GM12878 (cell line): ENCODE data around the gene CDYL2. TPM values are rescaled to one million over a fixed set of nuclear protein-coding genes. Genes with fewer than 3 reads are reported as not detected.

Experiments
- ATAC-seq: fragments of 200-7000 bp; cut with Tn5 transposase; 3 replicates; pipeline ENCODE4 v1.9.1; 2020; ENCODE audit warnings: mild to moderate bottlenecking, moderate library complexity
- BruUV-seq: library from RNA; stranded (reverse); fragments of 400-500 nt; replicated peaks from 2 replicates; lab custom pipeline; 2021; lab: Mats Ljungman, UMichigan
- CTCF ChIA-PET: fragments of 300-600 bp; sonication (Branson Sonifier 250); formaldehyde crosslinking; extraction: SDS; loops from one replicate; lab custom pipeline; 2021; ENCODE audit warnings: inconsistent platforms; lab: Yijun Ruan, JAX
- POLR2A ChIA-PET: fragments of 350-600 bp; formaldehyde crosslinking; extraction: SDS; loops from one replicate; lab custom pipeline; 2021; ENCODE audit warnings: inconsistent platforms; lab: Charles Lee
- RAD21 ChIA-PET: fragments of 300-600 bp; sonication (Branson Sonifier 250); formaldehyde crosslinking; loops from one replicate; lab custom pipeline; 2023; ENCODE audit warnings: antibody characterized with exemption; ENCODE audit not compliant: unreplicated experiment; lab: Charles Lee
- SMC1A ChIA-PET: fragments of 300-600 bp; sonication (Branson Sonifier 250); formaldehyde crosslinking; loops from one replicate; lab custom pipeline; 2023; ENCODE audit not compliant: unreplicated experiment, uncharacterized antibody; lab: Charles Lee
- DNase-seq: peaks from one replicate; pipeline ENCODE4 v3.0.0-alpha.2; 2011; ENCODE audit warnings: low read depth, low spot score
- FAIRE-seq: peaks from 3 replicates; lab custom pipeline; 2011; peaks lifted over from hg19 to GRCh38; lab: Jason Lieb, UNC
- H2AFZ ChIP-seq: 2 replicates; pipeline ENCODE4 v1.6.0; 2011; ENCODE audit warnings: low read depth, low read length, control low read depth; ENCODE audit not compliant: control insufficient read depth
- H3K27ac ChIP-seq: 2 replicates; pipeline ENCODE4 v1.5.1; 2011; ENCODE audit warnings: control low read depth; ENCODE audit not compliant: control insufficient read depth, insufficient read depth
- H3K27me3 ChIP-seq, 2 experiments: replicated peaks in 1 of 2; 2 replicates each; pipeline versions ENCODE4 v1.6.0 to v1.6.1; 2011; ENCODE audit warnings: low read length in 1 of 2; ENCODE audit not compliant: control insufficient read depth in 2 of 2, insufficient read depth in 2 of 2
- H3K36me3 ChIP-seq, 2 experiments: 2 replicates each; pipeline ENCODE4 v1.5.1; 2011; ENCODE audit warnings: low read length in 1 of 2; ENCODE audit not compliant: control insufficient read depth in 2 of 2, insufficient read depth in 2 of 2
- H3K4me1 ChIP-seq: 2 replicates; pipeline ENCODE4 v1.6.1; 2011; ENCODE audit warnings: mild to moderate bottlenecking, low read length, moderate library complexity, mixed read lengths; ENCODE audit not compliant: control insufficient read depth, insufficient read depth
- H3K4me2 ChIP-seq: 2 replicates; pipeline ENCODE4 v1.6.0; 2011; ENCODE audit warnings: control low read depth; ENCODE audit not compliant: control insufficient read depth, insufficient read depth
- H3K4me3 ChIP-seq: fragments of 200-600 bp; sonication (generic); 2 replicates; pipeline ENCODE4 v1.5.1; 2016
- H3K79me2 ChIP-seq: 2 replicates; pipeline ENCODE4 v1.6.0; 2011; ENCODE audit warnings: low read length; ENCODE audit not compliant: control insufficient read depth, insufficient read depth
- H3K9ac ChIP-seq: 2 replicates; pipeline ENCODE4 v1.8.0; 2011; ENCODE audit warnings: low read length, control low read depth, mixed read lengths; ENCODE audit not compliant: control insufficient read depth, insufficient read depth
- H3K9me3 ChIP-seq: replicated peaks from 3 replicates; pipeline ENCODE4 v1.5.1; 2011; ENCODE audit warnings: mild to moderate bottlenecking, low read length; ENCODE audit not compliant: control insufficient read depth, insufficient read depth
- H4K20me1 ChIP-seq: 2 replicates; pipeline ENCODE4 v1.6.0; 2011; ENCODE audit not compliant: control insufficient read depth, insufficient read depth
- BHLHE40 ChIP-seq, 2 experiments: fragments of 450-650 bp in 1 of 2; IDR thresholded peaks; 2 replicates each; pipeline ENCODE4 v1.6.1; 2011 to 2017; ENCODE audit warnings: low read depth in 2 of 2, borderline replicate concordance in 1 of 2, improper control_type of control experiment in 1 of 2, low read length in 1 of 2, mild to moderate bottlenecking in 1 of 2
- DPF2 ChIP-seq: fragments of 450-650 bp; IDR thresholded peaks from 2 replicates; pipeline ENCODE4 v1.6.1; 2017; ENCODE audit warnings: mild to moderate bottlenecking
- E2F4 ChIP-seq: IDR thresholded peaks from 2 replicates; pipeline ENCODE4 v1.6.1; 2012; ENCODE audit warnings: low read depth, low read length, improper control_type of control experiment
- E2F8 ChIP-seq: fragments of 450-650 bp; IDR thresholded peaks from 2 replicates; pipeline ENCODE4 v1.6.1; 2018; ENCODE audit warnings: mild to moderate bottlenecking, low read depth, moderate library complexity; ENCODE audit not compliant: partially characterized antibody
- E4F1 ChIP-seq: fragments of 450-650 bp; IDR thresholded peaks from 2 replicates; pipeline ENCODE4 v1.6.1; 2018; ENCODE audit warnings: borderline replicate concordance, mild to moderate bottlenecking; ENCODE audit not compliant: partially characterized antibody
- EGR1 ChIP-seq, 2 experiments: IDR thresholded peaks; 1 replicate in 1 of 2; 2 replicates in 1 of 2; pipeline ENCODE4 v1.6.1; 2011 to 2012; ENCODE audit warnings: low read depth in 2 of 2, low read length in 2 of 2, borderline replicate concordance in 1 of 2, mild to moderate bottlenecking in 1 of 2, moderate library complexity in 1 of 2
- EZH2 ChIP-seq: IDR thresholded peaks from 2 replicates; pipeline ENCODE4 v1.6.1; 2012; ENCODE audit warnings: low read depth, mild to moderate bottlenecking, control low read depth, inconsistent platforms, low read length, borderline replicate concordance; ENCODE audit not compliant: control insufficient read depth
- GABPA ChIP-seq: IDR thresholded peaks from 2 replicates; pipeline ENCODE4 v1.6.1; 2014; ENCODE audit warnings: antibody characterized with exemption, low read depth, mild to moderate bottlenecking, inconsistent platforms
- HDAC2 ChIP-seq: fragments of 200-600 bp; sonication (generic); IDR thresholded peaks from 2 replicates; pipeline ENCODE4 v1.6.1; 2017
- MEF2B ChIP-seq: fragments of 450-650 bp; IDR thresholded peaks from 2 replicates; pipeline ENCODE4 v1.6.1; 2018; ENCODE audit warnings: mild to moderate bottlenecking, moderate library complexity; ENCODE audit not compliant: partially characterized antibody, poor library complexity, severe bottlenecking
- MTA3 ChIP-seq: IDR thresholded peaks from 2 replicates; pipeline ENCODE4 v1.6.1; 2012; ENCODE audit warnings: low read length, inconsistent platforms, borderline replicate concordance
- MXI1 ChIP-seq: fragments of 150-350 bp; IDR thresholded peaks from 2 replicates; pipeline ENCODE4 v1.6.1; 2011; ENCODE audit warnings: low read depth, mild to moderate bottlenecking, inconsistent platforms, low read length, improper control_type of control experiment
- PAX8 ChIP-seq: fragments of 450-650 bp; IDR thresholded peaks from 2 replicates; pipeline ENCODE4 v1.6.1; 2017; ENCODE audit warnings: mild to moderate bottlenecking, moderate library complexity
- PML ChIP-seq: IDR thresholded peaks from 2 replicates; pipeline ENCODE4 v1.6.1; 2012; ENCODE audit warnings: low read length, inconsistent platforms
- SIN3A ChIP-seq: IDR thresholded peaks from 2 replicates; pipeline ENCODE4 v1.6.1; 2012; ENCODE audit warnings: low read depth, low read length, improper control_type of control experiment
- SMAD5 ChIP-seq: IDR thresholded peaks from 2 replicates; pipeline ENCODE4 v1.6.1; 2016; ENCODE audit warnings: antibody characterized with exemption, low read depth
- SMARCA5 ChIP-seq: fragments of 450-650 bp; IDR thresholded peaks from 2 replicates; pipeline ENCODE4 v1.6.1; 2017; ENCODE audit warnings: mild to moderate bottlenecking
- TBL1XR1 ChIP-seq: IDR thresholded peaks from 2 replicates; pipeline ENCODE4 v1.6.1; 2012; ENCODE audit warnings: low read depth, low read length, improper control_type of control experiment
- ZNF217 ChIP-seq: fragments of 450-650 bp; IDR thresholded peaks from 2 replicates; pipeline ENCODE4 v1.6.1; 2017; ENCODE audit warnings: antibody characterized with exemption, mild to moderate bottlenecking
- WGBS: methylation state at CpG from one replicate; pipeline ENCODE4 v1.1.6; 2016; ENCODE audit warnings: low lambda C conversion rate; ENCODE audit not compliant: insufficient replicate concordance, insufficient coverage; ENCODE audit errors: missing lambda C conversion rate; 5-methylcytosine and 5-hydroxymethylcytosine counted together
- in situ Hi-C: fragments of 300-500 bp; cut with MboI; formaldehyde crosslinking; loops from 9 replicates; pipeline ENCODE4 v1.14.3; 2018; ENCODE audit warnings: mixed read lengths
- intact Hi-C: fragments of 100-400 bp; cut with micrococcal nuclease; formaldehyde crosslinking; loops from one replicate; pipeline ENCODE4 v1.14.2; 2022; ENCODE audit not compliant: unreplicated experiment
- polyA plus RNA-seq, 11 experiments: library from polyadenylated mRNA; depleted of rRNA in 4 of 11; unstranded in 6 of 11; stranded (reverse) in 5 of 11; fragments of >200 nt; fragmentation: Nextera tagmentation in 4 of 11; fragmentation: Illumina TruSeq in 1 of 11; extraction: Ambion mirVana in 4 of 11; extraction: Trizol in 1 of 11; gene quantifications; 1 replicate in 1 of 11; 2 replicates in 10 of 11; pipeline versions ENCODE4 v1.2.1 to v1.2.3, GENCODE V29; 2011 to 2016; ENCODE audit warnings: inconsistent platforms in 2 of 11, missing spikeins in 2 of 11, low read depth in 1 of 11
- total RNA-seq, 4 experiments: library from RNA; depleted of rRNA in 3 of 4; stranded (reverse); fragments of >200 nt in 3 of 4; fragmentation: Illumina TruSeq in 1 of 4; extraction: Trizol in 1 of 4; gene quantifications; 2 replicates each; pipeline versions ENCODE4 v1.2.1 to v1.2.3, GENCODE V29; 2013 to 2021

Gene CDYL2
- total and polyA plus RNA-seq, 10 of the 15 experiments (the other 5 are each of a cell fraction or from before 2014, with no cell fraction given), result 0.27 to 22.9 (median 3.9) TPM

- no peak for FAIRE-seq
- SMC1A ChIA-PET, result no interaction called here
These were observed 247.9 kb downstream of the CDYL2 start for GRCh38 chr16:80556481-80556880.

More at GRCh38 chr16:80556481-80556880, 247.9 kb downstream of the CDYL2 start:
- ChIA-PET RAD21 (no interaction called here), POLR2A (no interaction called here), CTCF (no interaction called here)
- no peak overlapping the region for H3K9ac ChIP-seq
- intact Hi-C loops, result no loop called here
- H3K4me3 ChIP-seq, result no peak overlapping the region
- no peaks in the 10 kb centered on the region for H3K79me2 ChIP-seq
- no peak overlapping the region for H3K27ac ChIP-seq
- H4K20me1 ChIP-seq, result no peaks in the 10 kb centered on the region; the same call in 1 of the 2 replicates
- no peaks in the 10 kb centered on the region for H3K36me3 ChIP-seq
- TF ChIP-seq SIN3A (no peak), MTA3 (no peak), DPF2 (no peak), EGR1 (IDR thresholded peaks at IDR 0.05; ENCODE audit: borderline replicate concordance in 1 of 2, low read depth in 2 of 2, low read length in 2 of 2) (no peak), MEF2B (no peak), TBL1XR1 (no peak), EZH2 (no peak), E2F8 (no peak), GABPA (no peak), E2F4 (no peak), HDAC2 (no peak), SMAD5 (no peak), ZNF217 (no peak), MXI1 (no peak), E4F1 (no peak), PML (no peak), PAX8 (no peak), SMARCA5 (no peak), BHLHE40 (IDR thresholded peaks at IDR 0.05; ENCODE audit: borderline replicate concordance in 1 of 2, low read depth in 2 of 2, low read length in 1 of 2) (no peak)
- H3K4me1 ChIP-seq, result no peaks in the 10 kb centered on the region
- H3K27me3 ChIP-seq, result peaks cover 0 to 5% of the 10 kb centered on the region in 2 experiments; a peak in 1 of 4 replicates
- in situ Hi-C loops, result no loop called here
- H3K4me2 ChIP-seq, result no peak overlapping the region
- DNase-seq (no peak), ATAC-seq (no peak)
- 24% methylated on average over 3 of the region's 3 CpGs for WGBS
- no TSS peak for BruUV-seq
- no peak overlapping the region for H2AFZ ChIP-seq
- H3K9me3 ChIP-seq, result no peaks in the 10 kb centered on the region
